HG03469 (cell line): ENCODE measurements around the gene SCLY.

Source experiments
- ATAC-seq: cut with Tn5 transposase; IDR thresholded peaks from one replicate; pipeline ENCODE4 v1.9.1; 2021; ENCODE audit warnings: mild to moderate bottlenecking, moderate library complexity, moderate number of reproducible peaks; ENCODE audit not compliant: unreplicated experiment

SCLY gene

DNA sequence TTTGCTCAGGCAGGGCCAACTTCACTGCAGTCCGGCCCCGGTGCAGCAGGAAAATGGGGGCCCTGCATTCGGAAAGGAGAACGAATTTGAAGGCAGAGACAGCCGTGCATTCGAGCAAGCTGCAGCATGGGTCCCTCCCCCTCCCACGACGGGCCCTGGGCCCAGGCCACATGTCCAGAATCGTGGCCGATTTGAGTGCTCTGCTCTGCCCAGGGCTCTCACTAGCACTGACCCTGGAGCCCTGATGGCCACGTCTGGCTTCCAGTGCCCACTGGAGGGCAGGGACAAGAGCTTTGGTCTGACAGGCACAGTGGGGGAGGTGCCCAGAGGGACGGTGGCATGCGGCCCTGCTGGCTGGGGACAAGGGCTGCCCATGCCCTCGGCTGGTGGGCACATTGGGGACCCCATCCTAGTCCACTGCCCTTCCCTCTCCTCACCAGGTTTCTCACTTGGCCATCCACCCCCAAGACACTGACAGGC is 63.2 kb downstream of the SCLY start:
- ATAC-seq = no peak

DNA sequence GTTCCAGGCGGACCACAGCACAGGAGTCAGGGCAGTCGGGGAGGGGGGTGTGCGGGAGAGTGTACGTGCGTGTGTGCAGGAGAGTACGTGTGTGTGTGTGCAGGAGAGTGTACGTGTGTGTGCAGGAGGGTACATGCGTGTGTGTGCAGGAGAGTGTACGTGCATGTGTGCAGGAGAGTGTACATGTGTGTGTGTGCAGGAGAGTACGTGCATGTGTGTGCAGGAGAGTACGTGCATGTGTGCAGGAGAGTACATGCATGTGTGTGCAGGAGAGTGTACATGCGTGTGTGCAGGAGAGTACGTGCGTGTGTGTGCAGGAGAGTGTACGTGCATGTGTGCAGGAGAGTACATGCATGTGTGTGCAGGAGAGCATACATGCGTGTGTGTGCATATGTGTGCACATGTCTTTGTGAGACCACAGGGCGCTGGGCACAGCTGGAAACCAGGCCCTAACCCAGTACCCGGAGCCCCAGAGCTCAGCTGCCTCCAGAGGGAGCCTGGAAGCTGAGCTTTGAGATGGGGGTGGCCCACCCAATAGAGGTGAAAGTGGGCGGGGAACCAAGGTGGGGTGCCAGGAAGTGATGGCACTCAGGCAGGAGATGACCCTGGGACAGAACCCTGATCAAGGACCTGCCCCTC is 63.8 kb downstream of the SCLY start:
- no peak for ATAC-seq

DNA sequence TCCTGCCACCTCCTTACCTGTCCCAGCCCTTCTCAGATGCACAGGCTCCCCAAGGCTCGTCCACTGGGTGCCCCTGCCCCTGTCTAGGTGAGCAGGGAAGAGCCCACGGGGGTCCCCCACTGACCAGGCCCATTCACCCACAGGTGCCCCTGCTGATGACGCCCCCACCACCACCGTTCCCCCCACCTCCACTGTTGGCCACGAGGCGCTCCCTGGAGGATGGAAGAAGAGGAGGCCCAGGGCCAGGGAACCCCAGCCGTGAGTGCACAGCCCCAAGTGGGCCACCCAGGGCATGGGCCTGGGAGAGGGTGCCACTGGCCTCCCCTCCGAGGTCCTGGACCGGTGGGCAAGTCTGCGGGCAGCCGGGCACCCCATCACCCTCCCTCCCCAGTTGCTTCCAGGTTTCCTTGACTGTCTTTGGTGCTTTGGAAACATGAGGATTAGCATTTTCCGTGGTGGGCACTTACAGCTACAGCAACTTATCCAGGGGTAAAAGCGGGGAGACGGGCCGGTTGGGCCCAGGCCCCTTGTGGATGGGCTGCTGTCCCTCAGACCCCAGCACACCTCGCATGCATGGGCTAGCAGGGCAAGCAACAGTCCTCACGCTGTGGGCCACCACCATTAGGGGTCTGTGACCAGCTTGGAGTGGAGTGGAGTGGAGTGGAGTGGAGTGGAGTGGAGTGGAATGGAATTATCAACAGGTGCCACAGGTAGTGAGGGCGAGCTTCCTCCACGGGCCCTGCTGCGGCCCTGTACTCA is 64.5 kb downstream of the SCLY start:
- ATAC-seq = no peak

DNA sequence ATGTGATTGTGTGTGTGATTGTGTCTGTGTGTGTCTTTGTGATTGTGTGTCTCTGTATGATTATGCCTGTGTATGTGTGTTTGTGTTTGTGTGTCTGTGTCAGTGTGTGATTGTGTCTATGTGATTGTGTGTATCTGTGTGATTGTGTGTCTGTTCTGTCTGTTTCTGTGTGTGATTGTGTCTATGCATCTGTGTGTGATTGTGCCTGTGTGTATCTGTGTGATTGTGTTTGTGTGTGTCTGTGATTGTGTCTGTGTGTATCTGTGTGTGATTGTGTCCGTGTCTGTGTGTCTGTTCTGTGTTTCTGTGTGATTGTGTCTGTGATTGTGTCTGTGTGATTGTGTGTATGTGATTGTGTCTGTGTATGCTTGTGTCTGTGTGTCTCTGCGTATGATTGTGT is 65.5 kb downstream of the SCLY start:
- no peak for ATAC-seq

DNA sequence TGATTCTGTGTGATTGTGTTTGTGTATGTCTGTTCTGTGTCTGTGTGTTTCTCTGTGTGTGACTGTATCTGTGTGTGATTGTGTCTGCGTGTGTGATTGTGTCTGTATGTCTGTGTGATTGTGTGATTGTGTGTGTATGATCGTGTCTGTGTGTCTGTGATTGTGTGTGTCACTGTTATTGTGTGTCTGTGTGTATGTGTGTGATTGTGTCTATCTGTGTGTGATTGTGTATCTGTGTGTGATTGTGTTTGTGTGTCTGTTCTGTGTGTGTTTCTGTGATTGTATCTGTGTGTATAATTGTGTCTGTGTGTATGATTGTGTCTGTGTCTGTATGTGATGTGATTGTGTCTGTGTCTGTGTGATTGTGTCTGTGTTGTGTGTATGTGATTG is 66.0 kb downstream of the SCLY start:
- ATAC-seq = no peak

DNA sequence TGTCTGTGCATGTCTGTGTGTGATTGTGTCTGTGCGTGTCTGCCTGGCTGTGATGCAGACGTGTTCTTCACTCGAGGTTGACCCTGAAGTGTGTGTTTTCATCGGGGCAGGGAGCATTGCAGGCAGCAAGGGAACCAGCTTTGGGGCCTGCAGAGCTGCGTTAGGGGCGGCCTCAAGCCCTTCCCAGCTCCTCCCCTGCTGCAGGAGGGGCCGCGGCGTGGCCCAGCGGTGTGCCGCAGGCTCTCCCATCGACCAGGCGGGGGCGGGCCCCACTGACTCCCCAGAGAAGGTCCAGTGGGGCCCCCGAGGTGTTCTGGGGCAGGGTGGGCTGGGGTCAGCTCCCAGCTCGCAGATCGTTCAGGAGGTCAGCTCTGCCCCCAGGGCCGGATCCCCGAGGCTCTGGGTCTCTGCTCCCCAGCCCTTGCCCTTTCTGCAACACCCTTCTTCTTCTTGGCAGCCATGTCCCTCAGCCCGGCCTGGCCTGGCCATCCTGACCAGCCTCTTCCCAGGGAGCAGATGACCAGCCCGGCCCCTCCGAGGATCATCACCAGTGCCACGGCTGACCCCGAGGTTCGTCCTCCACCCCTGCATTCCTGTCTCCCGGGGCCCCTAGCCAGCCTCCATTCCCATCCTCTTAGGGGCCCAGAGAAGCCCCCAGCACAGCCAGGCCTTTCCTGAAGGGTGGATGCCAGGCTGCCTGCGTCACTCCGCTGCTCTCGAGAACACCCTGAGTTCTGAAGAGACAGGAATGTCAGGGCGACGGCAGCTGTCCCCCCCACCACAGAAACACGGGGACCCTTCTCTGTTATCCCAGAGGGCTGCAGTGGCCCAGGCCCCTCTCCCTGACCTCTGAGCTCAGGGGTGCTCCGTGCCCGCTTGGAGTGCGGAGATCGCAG is 66.6 kb downstream of the SCLY start:
- no peak for ATAC-seq

DNA sequence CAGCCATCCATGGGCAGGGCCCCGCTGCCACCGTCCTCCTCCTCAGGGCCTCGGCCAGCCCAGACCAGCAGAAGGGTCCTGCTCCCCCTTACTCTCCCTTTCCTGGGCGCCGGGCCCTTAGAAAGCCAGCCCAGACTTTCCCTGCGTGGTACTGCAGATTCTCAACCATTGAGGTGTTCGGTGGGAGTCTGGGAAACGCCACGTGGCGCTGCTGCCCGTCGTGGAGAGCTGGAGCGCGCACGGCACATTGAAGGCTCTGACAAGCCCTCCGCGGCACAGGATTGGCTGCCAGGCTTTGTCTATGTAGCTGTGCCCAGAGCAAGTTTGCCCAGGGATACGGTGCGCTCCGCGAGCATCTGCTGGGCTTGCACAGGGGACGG is 67.2 kb downstream of the SCLY start:
- no peak for ATAC-seq

DNA sequence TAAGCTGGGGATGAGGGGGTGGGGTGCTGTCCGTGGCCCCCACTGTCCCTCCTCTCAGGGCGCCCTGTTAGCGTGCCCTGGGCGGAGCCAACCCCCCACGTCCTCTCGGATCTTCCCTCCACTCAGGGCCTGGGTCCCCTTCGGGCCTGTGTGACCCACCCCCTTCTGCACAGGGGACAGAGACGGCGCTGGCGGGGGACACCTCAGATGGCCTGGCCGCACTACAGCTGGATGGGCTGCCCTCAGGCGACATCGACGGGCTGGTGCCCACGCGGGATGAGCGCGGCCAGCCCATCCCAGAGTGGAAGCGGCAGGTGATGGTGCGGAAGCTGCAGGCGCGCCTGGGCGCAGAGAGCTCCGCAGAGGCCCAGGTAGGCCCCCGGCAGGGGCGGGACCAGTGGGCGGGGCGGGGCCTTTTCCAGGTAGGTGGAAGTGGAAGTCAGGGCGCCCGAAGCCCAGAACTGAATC is 67.8 kb downstream of the SCLY start:
- ATAC-seq = no peak

DNA sequence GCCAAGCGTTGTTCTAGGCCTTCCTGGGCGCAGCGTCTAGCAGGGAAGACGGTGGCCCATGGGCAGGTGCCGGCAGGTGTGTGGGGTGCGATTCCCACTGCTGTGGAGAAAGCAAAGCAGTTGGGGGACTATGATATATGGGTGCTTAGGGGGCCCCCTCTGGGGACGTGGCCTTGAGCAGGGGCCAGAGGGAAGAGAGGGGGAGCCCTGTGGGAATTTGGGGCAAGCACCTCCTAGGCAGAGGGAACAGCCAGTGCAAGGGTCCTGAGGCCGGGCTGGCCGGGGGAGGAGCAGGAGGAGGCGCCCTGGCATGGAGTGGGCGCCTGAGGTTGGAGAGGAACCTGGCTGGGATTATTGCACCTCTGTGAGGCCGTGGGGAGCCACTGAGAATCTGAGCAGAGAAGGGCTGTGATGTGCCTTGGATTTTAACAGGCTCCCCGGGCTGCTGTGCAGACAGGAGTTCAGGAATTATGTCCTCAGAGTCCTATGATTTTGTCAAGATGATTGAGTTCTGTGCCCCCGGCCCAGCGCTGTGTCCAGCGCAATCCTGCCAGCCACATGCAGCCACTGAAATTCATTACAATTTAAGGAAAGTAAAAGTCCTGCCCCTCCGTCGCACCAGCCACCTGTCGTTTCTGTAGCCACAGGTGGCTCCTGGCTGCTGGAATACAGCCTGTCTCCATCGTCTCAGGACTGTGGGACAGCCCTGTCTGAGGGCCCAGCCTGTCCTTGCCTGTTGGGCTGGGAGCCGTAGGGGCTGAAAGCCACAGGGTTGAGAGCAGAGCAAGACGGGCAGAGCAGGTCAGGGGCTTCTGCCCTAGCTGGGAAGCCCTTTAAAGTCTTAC is 68.6 kb downstream of the SCLY start:
- no peak for ATAC-seq

DNA sequence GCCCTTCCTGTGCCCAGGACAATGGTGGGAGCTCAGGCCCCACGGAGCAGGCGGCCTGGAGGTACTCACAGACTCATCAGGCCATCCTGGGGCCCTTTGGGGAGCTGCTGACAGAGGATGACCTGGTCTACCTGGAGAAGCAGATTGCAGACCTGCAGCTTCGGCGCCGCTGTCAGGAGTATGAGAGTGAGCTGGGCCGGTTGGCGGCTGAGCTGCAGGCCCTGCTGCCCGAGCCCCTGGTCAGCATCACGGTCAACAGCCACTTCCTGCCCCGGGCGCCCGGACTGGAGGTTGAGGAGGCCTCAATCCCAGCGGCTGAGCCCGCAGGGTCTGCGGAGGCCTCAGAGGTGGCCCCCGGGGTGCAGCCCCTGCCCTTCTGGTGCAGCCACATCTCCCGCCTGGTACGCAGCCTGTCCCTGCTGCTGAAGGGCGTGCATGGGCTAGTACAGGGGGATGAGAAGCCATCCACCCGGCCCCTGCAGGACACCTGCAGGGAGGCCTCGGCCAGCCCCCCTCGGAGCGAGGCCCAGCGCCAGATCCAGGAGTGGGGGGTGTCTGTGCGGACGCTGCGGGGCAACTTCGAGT is 69.4 kb downstream of the SCLY start:
- no peak for ATAC-seq

DNA sequence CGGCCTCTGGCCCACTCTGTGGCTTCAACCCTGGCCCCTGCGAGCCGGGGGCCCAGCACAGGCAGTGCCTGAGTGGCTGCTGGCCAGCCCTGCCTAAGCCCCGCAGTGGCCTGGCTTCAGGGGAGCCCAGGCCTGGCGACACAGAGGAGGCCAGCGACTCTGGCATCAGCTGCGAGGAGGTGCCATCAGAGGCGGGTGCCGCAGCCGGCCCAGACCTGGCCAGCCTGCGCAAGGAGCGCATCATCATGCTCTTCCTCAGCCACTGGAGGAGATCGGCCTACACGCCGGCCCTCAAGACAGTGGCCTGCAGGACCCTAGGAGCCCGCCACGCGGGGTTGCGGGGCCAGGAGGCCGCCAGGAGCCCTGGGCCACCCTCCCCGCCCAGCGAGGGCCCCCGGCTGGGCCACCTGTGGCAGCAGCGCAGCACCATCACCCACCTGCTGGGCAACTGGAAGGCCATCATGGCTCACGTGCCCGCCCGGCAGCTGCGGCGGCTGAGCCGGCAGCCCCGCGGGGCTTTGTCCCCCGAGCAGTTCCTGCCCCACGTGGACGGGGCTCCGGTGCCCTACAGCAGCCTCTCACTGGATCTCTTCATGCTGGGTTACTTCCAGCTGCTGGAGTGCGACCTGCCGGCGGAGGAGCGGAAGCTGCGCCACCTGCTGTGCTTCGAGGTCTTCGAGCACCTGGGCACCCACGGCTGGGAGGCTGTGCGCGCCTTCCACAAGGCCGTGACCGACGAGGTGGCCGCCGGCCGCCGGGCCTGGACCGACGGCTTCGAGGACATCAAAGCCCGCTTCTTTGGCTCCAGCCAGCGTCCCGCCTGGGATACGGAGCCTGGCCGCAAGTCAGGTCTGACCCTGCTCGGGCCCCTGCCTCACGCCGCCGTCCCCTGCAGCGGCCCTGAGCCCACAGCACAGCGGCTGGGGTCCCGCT is 70.2 kb downstream of the SCLY start:
- no peak for ATAC-seq

DNA sequence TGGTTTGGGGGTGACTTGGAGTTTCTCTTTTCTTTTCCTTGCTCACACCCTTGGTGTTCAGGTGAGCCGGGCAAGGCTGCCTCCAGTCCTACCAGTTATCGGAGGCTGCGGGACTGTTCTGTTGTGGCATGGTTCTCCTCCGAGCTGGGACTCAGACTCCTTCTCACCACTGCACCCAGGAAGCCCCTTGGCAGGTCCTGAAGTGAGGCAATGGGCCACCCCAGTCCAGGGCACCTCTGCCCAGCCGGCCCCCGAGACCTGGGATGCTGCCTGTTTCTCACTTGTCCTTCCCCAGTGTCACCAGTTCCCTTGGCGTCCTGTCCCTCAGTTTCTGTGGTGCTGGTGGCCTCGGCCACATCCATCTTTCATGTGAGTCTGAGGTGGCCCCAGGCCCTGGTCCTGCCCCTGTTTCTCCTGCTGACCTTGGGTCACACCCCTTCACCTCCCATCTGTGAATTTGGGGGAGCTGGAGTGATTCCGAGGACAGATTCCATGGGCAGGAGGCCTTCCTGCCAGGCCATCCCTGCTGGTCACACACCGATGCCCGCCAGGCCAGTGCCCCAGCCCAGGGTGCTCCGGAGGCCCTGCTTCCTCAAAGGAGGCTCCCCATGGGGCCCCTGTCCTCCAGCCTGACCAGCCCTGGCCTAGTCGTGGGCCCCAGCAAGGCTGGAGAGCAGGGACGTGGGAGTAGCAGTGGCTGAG is 71.1 kb downstream of the SCLY start:
- ATAC-seq = no peak

DNA sequence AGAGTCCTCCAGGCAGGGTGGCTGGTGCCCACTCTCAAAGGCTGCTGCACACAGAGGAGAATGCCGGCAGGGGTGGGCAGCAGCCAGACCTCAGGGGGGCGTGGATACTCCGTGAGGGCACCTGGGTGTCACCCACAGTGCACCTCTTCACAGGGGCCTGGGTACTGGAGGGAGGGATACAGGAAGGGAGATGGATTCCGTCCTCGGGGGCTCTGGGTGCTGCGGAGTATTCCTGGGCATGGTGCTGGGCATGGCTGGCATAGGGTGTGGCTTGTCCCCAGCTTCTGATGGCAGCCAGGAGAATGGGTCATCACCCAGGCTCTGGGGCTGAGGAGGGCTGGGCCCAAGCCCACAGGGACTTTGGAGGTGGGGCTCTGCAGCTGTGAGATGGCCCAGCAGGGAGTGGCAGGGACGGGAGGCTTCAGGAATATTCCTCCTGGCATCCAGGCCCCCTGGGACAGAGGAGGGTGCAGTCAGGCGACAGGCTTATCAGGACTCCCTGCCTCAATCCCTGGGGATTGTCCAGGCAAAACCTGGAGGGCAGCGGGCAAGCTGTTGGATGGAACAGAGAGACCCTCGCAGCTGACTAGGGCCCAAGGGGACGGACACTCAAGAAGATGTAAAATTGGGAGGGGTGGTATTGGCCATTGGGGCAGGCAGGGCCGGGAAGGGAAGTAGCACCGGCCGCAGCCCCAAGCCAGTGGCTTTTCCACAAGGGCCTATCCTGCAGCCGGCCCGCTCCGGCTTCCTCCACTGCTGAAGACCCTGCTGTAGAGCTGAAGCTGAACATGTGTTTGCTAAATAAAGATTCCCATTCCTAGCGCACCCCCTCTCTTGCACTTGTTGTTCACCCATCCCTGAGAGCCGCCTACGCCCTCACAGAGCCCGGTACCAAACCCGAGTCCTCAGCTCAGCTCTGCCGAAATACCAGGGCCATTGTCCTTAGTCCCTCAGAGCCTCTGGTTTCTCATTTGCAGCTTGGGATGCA is 72.0 kb downstream of the SCLY start:
- no peak for ATAC-seq

DNA sequence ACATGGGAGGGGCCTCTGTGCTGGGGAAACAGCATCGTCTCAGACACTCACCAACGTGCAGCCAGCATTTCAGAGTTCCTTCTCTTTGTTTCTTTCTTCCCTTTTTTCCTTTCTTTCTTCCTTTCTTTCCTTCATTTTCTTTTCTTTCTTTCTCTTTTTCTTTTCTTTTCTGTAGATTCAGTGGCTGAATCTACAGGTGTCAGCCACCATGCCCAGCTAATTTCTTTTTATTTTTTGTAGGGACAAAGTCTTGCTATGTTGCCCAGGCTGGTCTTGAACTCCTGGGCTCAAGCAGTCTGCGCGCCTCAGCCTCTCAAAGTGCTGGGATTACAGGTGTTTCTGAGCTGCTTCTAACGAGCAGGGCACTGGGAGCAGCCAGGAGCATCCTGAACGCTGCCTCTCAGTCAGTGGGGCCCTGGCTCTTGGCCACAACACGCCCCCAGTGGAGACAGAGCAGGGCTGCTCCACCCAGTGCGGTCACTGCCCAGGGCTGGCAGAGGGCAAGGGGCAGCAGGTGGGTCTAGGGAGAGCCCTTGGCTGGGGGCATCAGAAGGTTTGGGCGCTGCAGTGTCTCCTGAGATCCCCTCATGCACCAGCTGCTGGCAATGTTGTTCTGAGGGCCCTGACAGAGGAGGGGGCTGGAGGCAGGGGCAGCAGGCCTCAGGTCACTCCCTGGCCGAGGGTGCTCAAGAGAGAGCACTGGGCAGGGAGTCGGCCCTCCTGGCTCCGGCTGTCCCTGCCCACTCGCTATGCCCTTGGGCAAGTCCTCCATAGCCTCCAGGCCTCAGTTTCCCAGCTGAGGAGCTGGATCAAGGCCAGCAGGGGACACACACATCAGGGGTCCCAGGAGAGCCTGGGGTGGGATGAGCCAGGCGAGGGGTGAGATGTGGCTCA is 72.9 kb downstream of the SCLY start:
- ATAC-seq = no peak

DNA sequence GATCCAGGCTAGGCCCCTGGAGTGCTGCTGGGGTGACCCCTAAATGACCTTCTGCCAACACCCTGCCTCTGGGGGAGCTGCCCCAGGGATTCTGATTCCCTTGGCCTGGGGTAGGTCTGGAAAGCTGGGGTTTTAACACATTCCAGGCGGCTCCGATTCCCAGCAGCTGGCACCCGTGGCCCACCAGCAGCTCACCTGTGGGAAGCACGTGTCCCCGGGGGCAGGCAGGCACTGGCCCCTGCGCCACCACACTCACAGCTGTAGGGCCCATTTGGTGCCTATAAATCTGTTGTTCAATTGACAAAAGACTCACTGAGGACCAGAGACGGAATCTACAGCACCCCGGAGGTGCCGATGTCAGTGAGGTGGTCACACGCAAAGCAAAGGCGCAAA is 73.6 kb downstream of the SCLY start:
- no peak for ATAC-seq

DNA sequence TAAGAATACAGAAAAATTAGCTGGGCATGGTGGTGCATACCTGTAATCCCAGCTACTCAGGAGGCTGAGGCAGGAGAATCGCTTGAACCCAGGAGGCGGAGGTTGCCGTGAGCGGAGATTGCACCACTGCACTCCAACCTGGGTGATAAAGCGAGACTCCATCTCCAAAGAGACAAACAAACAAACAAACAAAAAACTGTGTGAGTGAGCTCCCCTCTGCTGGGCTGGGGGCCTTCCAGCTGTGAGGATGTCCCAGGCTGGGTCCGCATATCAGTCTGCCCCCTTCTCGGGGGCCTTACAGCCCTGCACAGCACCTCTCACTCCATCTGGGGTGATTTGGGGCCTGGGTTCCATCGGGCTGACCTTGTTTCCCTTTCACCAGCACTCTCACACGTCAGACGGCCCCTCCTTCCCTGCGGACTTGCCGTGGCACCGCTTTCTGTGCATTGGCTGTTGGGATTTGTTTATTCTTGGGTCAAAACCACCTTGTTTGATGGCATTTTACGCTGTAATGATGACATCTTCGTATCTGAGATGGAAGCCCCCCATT is 74.9 kb downstream of the SCLY start:
- ATAC-seq = no peak
